Sigmoid colon (tissue), 7 donors: ENCODE data around the gene MON2. TPM values are rescaled to one million over a fixed set of nuclear protein-coding genes. Genes with fewer than 3 reads are reported as not detected.

ENCODE experiments used
- DNase-seq: peaks from one replicate; pipeline ENCODE4 v3.0.0-alpha.2; 2019
- H3K27ac ChIP-seq, 4 donors: fragments of 200-600 bp; sonication (generic); one replicate each; pipeline ENCODE4 v1.5.1; 2016 to 2019; ENCODE audit warnings: mild to moderate bottlenecking in 1 of 4
- H3K27me3 ChIP-seq, 3 donors: fragments of 200-600 bp; sonication (generic); one replicate each; pipeline ENCODE4 v1.5.1; 2019; ENCODE audit warnings: mild to moderate bottlenecking in 1 of 3
- H3K36me3 ChIP-seq, 4 donors: fragments of 200-600 bp; sonication (generic); one replicate each; pipeline ENCODE4 v1.5.1; 2016 to 2019
- H3K4me1 ChIP-seq, 4 donors: fragments of 200-600 bp; sonication (generic); one replicate each; pipeline ENCODE4 v1.5.1; 2017 to 2019
- H3K4me3 ChIP-seq, 4 donors: fragments of 200-600 bp; sonication (generic); one replicate each; pipeline ENCODE4 v1.5.1; 2017 to 2019; ENCODE audit warnings: mild to moderate bottlenecking in 2 of 4, moderate library complexity in 1 of 4
- H3K9me3 ChIP-seq, 4 donors: fragments of 200-600 bp in 3 of 4; sonication (generic) in 3 of 4; one replicate each; pipeline versions ENCODE4 v1.5.1 to v1.6.1; 2013 to 2019
- EP300 ChIP-seq, 4 donors: sonication (generic); formaldehyde crosslinking; IDR thresholded peaks; one replicate each; pipeline ENCODE4 v1.6.1; 2017; ENCODE audit warnings: antibody characterized with exemption in 4 of 4
- POLR2A ChIP-seq, 2 donors: fragments of 450-650 bp; IDR thresholded peaks; one replicate each; pipeline ENCODE4 v1.6.1; 2016; ENCODE audit warnings: antibody characterized with exemption in 2 of 2, mild to moderate bottlenecking in 2 of 2, moderate library complexity in 2 of 2
- POLR2AphosphoS5 ChIP-seq, 4 donors: sonication (generic); formaldehyde crosslinking; IDR thresholded peaks; one replicate each; pipeline ENCODE4 v1.6.1; 2017; ENCODE audit warnings: antibody characterized with exemption in 4 of 4
- WGBS, 2 donors: extraction: QIAGEN DNeasy Blood & Tissue Kit; methylation state at CpG; one replicate each; pipeline ENCODE4 v1.1.7; 2013; 5-methylcytosine and 5-hydroxymethylcytosine counted together
- intact Hi-C: fragments of 100-400 bp; cut with DNase I; formaldehyde crosslinking; loops from one replicate; pipeline ENCODE4 v1.15.1; 2023
- polyA plus RNA-seq, 3 donors: library from polyadenylated mRNA; stranded (reverse); fragments of 200-250 nt; gene quantifications; one replicate each; pipeline ENCODE4 v1.2.3, GENCODE V29; 2013
- total RNA-seq, 4 donors: library from RNA; depleted of rRNA; stranded (reverse); fragments of >200 nt; gene quantifications; one replicate each; pipeline ENCODE4 v1.1.0, GENCODE V29; 2016
- TF ChIP-seq, protein P1 (sequence below), 4 experiments: fragments of 450-650 bp in 3 of 4; fragments of 200-600 bp in 1 of 4; IDR thresholded peaks; one replicate each; pipeline ENCODE4 v1.5.1; 2016 to 2019; ENCODE audit warnings: antibody characterized with exemption in 4 of 4, mild to moderate bottlenecking in 3 of 4, moderate library complexity in 2 of 4
- donor health status: healthy with polysubstance abuse.
- donor health status: Bipolar disorder and iron deficiency.
- donor health status: healthy.

Gene MON2
- total and polyA plus RNA-seq, 7 donors = 4.6 to 92.0 (median 57.1) TPM

DNA sequence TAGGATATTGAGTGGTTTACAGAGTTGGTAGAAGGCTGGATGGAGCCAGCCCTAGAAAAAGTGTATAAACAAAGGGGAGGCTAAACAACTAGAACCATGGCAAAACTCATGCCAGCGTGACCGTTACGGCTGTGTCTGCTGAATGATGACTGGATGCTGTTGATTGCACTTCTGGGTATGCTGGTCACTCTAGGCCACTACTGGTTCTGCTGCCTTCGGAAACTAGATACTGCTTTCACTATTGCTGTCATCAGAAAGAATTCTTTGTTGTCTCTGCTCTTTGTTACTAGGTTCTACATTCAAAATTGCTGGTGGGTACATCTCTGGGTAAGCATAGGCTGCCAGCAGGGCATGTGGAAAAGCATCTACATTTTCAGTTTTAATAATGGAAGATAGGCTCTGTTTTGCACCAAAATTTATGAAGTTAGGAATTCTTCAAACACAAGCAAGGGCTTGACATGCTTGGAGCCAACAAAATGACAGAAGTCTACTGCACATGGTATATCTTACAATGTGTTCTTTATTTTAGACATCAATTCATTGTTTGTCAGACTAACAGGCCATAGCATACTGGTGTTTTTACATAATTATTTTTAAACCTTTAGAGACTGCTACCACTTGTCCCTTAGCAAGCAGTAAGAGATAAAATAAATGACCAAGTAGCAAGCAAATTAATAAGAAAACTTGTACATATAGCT, 15.4 kb downstream of the MON2 start:
- Histone ChIP-seq H3K27ac (no peak overlapping the region), H3K27me3 (no peaks in the 10 kb centered on the region), H3K36me3 (peaks cover 0 to 16% (median 0%) of the 10 kb centered on the region in 4 donors), H3K9me3 (no peaks in the 10 kb centered on the region), H3K4me1 (no peaks in the 10 kb centered on the region), H3K4me3 (no peak overlapping the region)
- intact Hi-C loops = no loop called here
- no peak for DNase-seq
- WGBS, 2 donors = 80 to 83% methylated on average over 4 of the region's 4 CpGs
- TF ChIP-seq EP300 (IDR thresholded peaks at IDR 0.05) = no peak
- no peak for TF ChIP-seq POLR2AphosphoS5 (IDR thresholded peaks at IDR 0.05)
- TF ChIP-seq, protein P1, sequence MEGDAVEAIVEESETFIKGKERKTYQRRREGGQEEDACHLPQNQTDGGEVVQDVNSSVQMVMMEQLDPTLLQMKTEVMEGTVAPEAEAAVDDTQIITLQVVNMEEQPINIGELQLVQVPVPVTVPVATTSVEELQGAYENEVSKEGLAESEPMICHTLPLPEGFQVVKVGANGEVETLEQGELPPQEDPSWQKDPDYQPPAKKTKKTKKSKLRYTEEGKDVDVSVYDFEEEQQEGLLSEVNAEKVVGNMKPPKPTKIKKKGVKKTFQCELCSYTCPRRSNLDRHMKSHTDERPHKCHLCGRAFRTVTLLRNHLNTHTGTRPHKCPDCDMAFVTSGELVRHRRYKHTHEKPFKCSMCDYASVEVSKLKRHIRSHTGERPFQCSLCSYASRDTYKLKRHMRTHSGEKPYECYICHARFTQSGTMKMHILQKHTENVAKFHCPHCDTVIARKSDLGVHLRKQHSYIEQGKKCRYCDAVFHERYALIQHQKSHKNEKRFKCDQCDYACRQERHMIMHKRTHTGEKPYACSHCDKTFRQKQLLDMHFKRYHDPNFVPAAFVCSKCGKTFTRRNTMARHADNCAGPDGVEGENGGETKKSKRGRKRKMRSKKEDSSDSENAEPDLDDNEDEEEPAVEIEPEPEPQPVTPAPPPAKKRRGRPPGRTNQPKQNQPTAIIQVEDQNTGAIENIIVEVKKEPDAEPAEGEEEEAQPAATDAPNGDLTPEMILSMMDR (IDR thresholded peaks at IDR 0.05) = no peak
- no peak for TF ChIP-seq POLR2A (IDR thresholded peaks at IDR 0.05)

DNA sequence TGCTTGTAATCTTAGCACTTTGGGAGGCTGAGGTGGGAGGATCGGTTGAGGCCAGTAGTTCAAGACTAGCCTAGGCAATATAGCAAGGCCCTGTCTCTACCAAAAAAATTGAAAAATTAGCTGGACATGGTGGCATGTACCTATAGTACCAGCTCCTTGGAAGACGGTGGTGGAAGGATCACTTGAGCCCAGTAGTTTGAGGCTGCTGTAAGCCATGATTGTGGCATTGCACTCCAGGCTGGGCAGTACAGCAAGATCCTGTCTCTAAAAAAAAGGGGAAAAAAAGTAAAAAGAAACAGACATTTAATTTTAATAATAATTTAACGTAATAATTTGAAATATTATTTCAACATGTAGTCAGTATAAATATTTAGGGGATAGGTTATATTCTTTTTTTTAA, 16.1 kb downstream of the MON2 start:
- no peaks in the 10 kb centered on the region for H3K27me3 ChIP-seq
- intact Hi-C loops = no loop called here
- H3K4me3 ChIP-seq = no peak overlapping the region
- WGBS, 2 donors = 98% methylated on average over 3 of the region's 3 CpGs
- no peak for DNase-seq
- no peak overlapping the region for H3K27ac ChIP-seq
- peaks cover 0 to 11% (median 0%) of the 10 kb centered on the region in 4 donors for H3K36me3 ChIP-seq
- H3K4me1 ChIP-seq = no peaks in the 10 kb centered on the region
- no peak for TF ChIP-seq EP300 (IDR thresholded peaks at IDR 0.05)
- no peak for TF ChIP-seq POLR2AphosphoS5 (IDR thresholded peaks at IDR 0.05)
- TF ChIP-seq, protein P1 (IDR thresholded peaks at IDR 0.05) = no peak
- no peak for TF ChIP-seq POLR2A (IDR thresholded peaks at IDR 0.05)
- H3K9me3 ChIP-seq = no peaks in the 10 kb centered on the region

DNA sequence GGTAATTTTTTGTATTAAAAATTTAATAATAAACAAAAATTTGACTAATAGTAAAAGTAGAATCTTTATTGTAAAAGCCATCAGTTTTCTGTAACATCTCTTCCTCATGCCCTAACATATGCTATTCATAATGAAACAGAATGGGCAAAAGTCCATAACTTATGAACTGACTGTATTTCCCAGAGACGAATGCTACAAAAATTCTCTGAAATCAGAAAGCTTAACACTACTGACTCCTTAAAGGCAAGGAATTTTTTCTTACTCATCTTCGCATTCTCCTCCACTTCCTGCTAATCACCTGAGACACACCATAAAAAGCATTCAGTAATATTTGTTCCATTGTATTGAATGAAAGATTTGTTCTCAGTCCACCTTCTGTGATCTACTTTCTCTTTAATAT, 17.6 kb downstream of the MON2 start:
- H3K27ac ChIP-seq = no peak overlapping the region
- intact Hi-C loops = no loop called here
- 80 to 88% methylated on average over 2 of the region's 2 CpGs for WGBS, 2 donors

DNA sequence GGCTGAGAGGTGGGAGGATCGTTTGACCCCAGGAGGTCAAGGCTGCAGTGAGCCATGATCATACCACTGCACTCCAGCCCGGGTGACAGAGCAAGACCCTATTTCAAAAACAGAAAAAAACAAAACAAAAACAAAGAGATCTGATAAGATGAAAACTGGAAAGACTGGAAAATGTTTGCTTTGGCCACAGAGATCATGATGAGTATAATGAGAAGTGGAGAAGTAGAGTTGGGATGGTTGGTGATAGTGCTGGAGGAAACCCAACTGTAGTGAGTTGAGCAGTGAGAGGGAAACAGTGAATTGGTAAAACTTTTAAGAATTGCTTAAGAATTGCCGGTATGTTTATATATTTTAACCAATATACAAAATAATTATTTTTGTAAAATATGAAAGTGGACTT, 39.2 kb downstream of the MON2 start:
- no peak for DNase-seq
- no peaks in the 10 kb centered on the region for H3K27me3 ChIP-seq
- peaks cover 0 to 74% (median 9%) of the 10 kb centered on the region in 4 donors for H3K36me3 ChIP-seq
- WGBS, 2 donors = 95 to 98% methylated on average over 3 of the region's 3 CpGs
- H3K4me1 ChIP-seq = no peaks in the 10 kb centered on the region
- intact Hi-C loops = no loop called here
- H3K27ac ChIP-seq = no peak overlapping the region
- H3K4me3 ChIP-seq = no peak overlapping the region
- no peak for TF ChIP-seq EP300 (IDR thresholded peaks at IDR 0.05)
- TF ChIP-seq, protein P1 (IDR thresholded peaks at IDR 0.05) = no peak
- TF ChIP-seq POLR2A (IDR thresholded peaks at IDR 0.05) = no peak
- TF ChIP-seq POLR2AphosphoS5 (IDR thresholded peaks at IDR 0.05) = no peak
- no peaks in the 10 kb centered on the region for H3K9me3 ChIP-seq

More for the DNA sequence above, 17.6 kb downstream of the MON2 start:
- TF ChIP-seq, protein P1 (IDR thresholded peaks at IDR 0.05) = no peak
- TF ChIP-seq POLR2AphosphoS5 (IDR thresholded peaks at IDR 0.05) = no peak
- TF ChIP-seq EP300 (IDR thresholded peaks at IDR 0.05) = no peak
- no peak for TF ChIP-seq POLR2A (IDR thresholded peaks at IDR 0.05)
- DNase-seq = no peak
- Histone ChIP-seq H3K4me1 (no peaks in the 10 kb centered on the region), H3K36me3 (peaks cover 0 to 10% (median 0%) of the 10 kb centered on the region in 4 donors), H3K4me3 (no peak overlapping the region), H3K27me3 (no peaks in the 10 kb centered on the region), H3K9me3 (no peaks in the 10 kb centered on the region)
